Endothelial cell of umbilical vein (primary cell): ENCODE results near the gene RPS6KA1. TPM values are rescaled to one million over a fixed set of nuclear protein-coding genes. Genes with fewer than 3 reads are reported as not detected.

Source experiments
- BruUV-seq: library from RNA; stranded (reverse); fragments of 400-500 nt; replicated peaks from 2 replicates; lab custom pipeline; 2021; lab: Mats Ljungman, UMichigan
- CTCF ChIA-PET: fragments of 300-600, 350-600 bp; sonication (Branson Sonifier 250); formaldehyde crosslinking; loops from one replicate; lab custom pipeline; 2021; ENCODE audit warnings: antibody characterized with exemption, inconsistent platforms; lab: Charles Lee
- POLR2A ChIA-PET: fragments of 300-600, 350-600 bp; sonication (Branson Sonifier 250); formaldehyde crosslinking; loops from one replicate; lab custom pipeline; 2021; ENCODE audit warnings: antibody characterized with exemption, inconsistent platforms; lab: Charles Lee
- DNase-seq: peaks from one replicate; pipeline ENCODE4 v3.0.0-alpha.2; 2011; ENCODE audit warnings: low read depth, low spot score
- FAIRE-seq: peaks from 2 replicates; lab custom pipeline; 2011; peaks lifted over from hg19 to GRCh38; lab: Jason Lieb, UNC
- H2AFZ ChIP-seq: 2 replicates; pipeline ENCODE4 v1.6.0; 2012; ENCODE audit warnings: low read depth, low read length, control low read depth, inconsistent platforms
- H3K27ac ChIP-seq: 2 replicates; pipeline ENCODE4 v1.5.1; 2011; ENCODE audit warnings: low read depth, mild to moderate bottlenecking, control low read depth, low read length, moderate library complexity; ENCODE audit not compliant: insufficient read depth
- H3K27me3 ChIP-seq, 2 experiments: 2 replicates each; pipeline versions ENCODE4 v1.6.0 to v1.6.1; 2011; ENCODE audit warnings: low read length in 2 of 2, mixed read lengths in 1 of 2; ENCODE audit not compliant: control insufficient read depth in 2 of 2, insufficient read depth in 2 of 2
- H3K36me3 ChIP-seq, 2 experiments: 2 replicates in 1 of 2; 3 replicates in 1 of 2; pipeline ENCODE4 v1.5.1; 2011; ENCODE audit warnings: low read length in 2 of 2, mild to moderate bottlenecking in 1 of 2, moderate library complexity in 1 of 2; ENCODE audit not compliant: control insufficient read depth in 2 of 2, insufficient read depth in 2 of 2; ENCODE audit errors: extremely low read depth in 1 of 2
- H3K4me1 ChIP-seq: 3 replicates; pipeline ENCODE4 v1.5.1; 2011; ENCODE audit warnings: mild to moderate bottlenecking, low read length; ENCODE audit not compliant: control insufficient read depth, insufficient read depth; ENCODE audit errors: extremely low read depth
- H3K4me2 ChIP-seq: 2 replicates; pipeline ENCODE4 v1.6.1; 2011; ENCODE audit warnings: low read length, control low read depth, mixed read lengths; ENCODE audit not compliant: insufficient read depth
- H3K4me3 ChIP-seq, 3 experiments: fragments of 200-600 bp in 1 of 3; sonication (generic), shearing (Covaris generic) in 1 of 3; replicated peaks in 1 of 3; 2 replicates each; pipeline ENCODE4 v1.5.1; 2011 to 2016; ENCODE audit warnings: control low read depth in 3 of 3, low read length in 3 of 3, mild to moderate bottlenecking in 2 of 3, inconsistent platforms in 1 of 3, low read depth in 1 of 3, moderate library complexity in 1 of 3; ENCODE audit not compliant: insufficient read depth in 1 of 3
- H3K79me2 ChIP-seq: 2 replicates; pipeline ENCODE4 v1.6.0; 2012; ENCODE audit warnings: low read length, inconsistent platforms; ENCODE audit not compliant: control insufficient read depth, insufficient read depth
- H3K9ac ChIP-seq: replicated peaks from 2 replicates; pipeline ENCODE3; 2011; ENCODE audit warnings: low read length, control low read depth; ENCODE audit not compliant: insufficient read depth; ENCODE audit errors: extremely low read depth
- H3K9me1 ChIP-seq: replicated peaks from 3 replicates; pipeline ENCODE4 v1.6.0; 2011; ENCODE audit warnings: mild to moderate bottlenecking, low read length; ENCODE audit not compliant: control insufficient read depth, insufficient read depth; ENCODE audit errors: extremely low read depth
- H3K9me3 ChIP-seq: replicated peaks from 2 replicates; pipeline ENCODE4 v1.5.1; 2012; ENCODE audit warnings: low read length, inconsistent platforms; ENCODE audit not compliant: control insufficient read depth, insufficient read depth
- H4K20me1 ChIP-seq: replicated peaks from 2 replicates; pipeline ENCODE3; 2011; ENCODE audit warnings: mild to moderate bottlenecking, low read length; ENCODE audit not compliant: control insufficient read depth, insufficient read depth; ENCODE audit errors: extremely low read depth
- EZH2 ChIP-seq: IDR thresholded peaks from 2 replicates; pipeline ENCODE4 v1.6.1; 2012; ENCODE audit warnings: borderline replicate concordance, low read depth, mild to moderate bottlenecking, moderate library complexity, low read length, inconsistent platforms; ENCODE audit not compliant: severe bottlenecking
- FOS ChIP-seq: IDR thresholded peaks from 2 replicates; pipeline ENCODE4 v1.6.1; 2011; ENCODE audit warnings: mild to moderate bottlenecking, low read length, moderate library complexity, borderline replicate concordance; ENCODE audit not compliant: insufficient read depth
- GATA2 ChIP-seq: IDR thresholded peaks from 2 replicates; pipeline ENCODE4 v1.7.0; 2011; ENCODE audit warnings: low read depth, mild to moderate bottlenecking, moderate library complexity, mixed read lengths, low read length; ENCODE audit not compliant: insufficient read length, insufficient read depth
- JUN ChIP-seq: IDR thresholded peaks from 2 replicates; pipeline ENCODE4 v1.6.1; 2011; ENCODE audit warnings: borderline replicate concordance, low read depth; ENCODE audit not compliant: insufficient read length, insufficient read depth
- POLR2A ChIP-seq: IDR thresholded peaks from 2 replicates; pipeline ENCODE4 v1.6.1; 2012; ENCODE audit warnings: low read depth, mild to moderate bottlenecking, control low read depth, low read length
- POLR2AphosphoS5 ChIP-seq: IDR thresholded peaks from 2 replicates; pipeline ENCODE4 v1.6.1; 2012; ENCODE audit warnings: low read depth, mild to moderate bottlenecking, control low read depth, low read length, moderate library complexity; ENCODE audit not compliant: insufficient read depth
- dilution Hi-C: fragments of 300-500 bp; cut with MboI; formaldehyde crosslinking; loops from one replicate; pipeline ENCODE4 v1.15.0; 2019; ENCODE audit warnings: low sequenced_read_pairs; ENCODE audit not compliant: extremely low pct_ligation_motif_present
- intact Hi-C: fragments of 100-400 bp; cut with micrococcal nuclease; formaldehyde crosslinking; loops from one replicate; pipeline ENCODE4 v1.10.0; 2022
- polyA plus RNA-seq, 4 experiments: library from polyadenylated mRNA; depleted of rRNA in 3 of 4; stranded (reverse) in 3 of 4; unstranded in 1 of 4; fragments of >200 nt; gene quantifications; 2 replicates each; pipeline versions ENCODE4 v1.2.1 to v1.2.3, GENCODE V29; 2011 to 2012; ENCODE audit warnings: missing spikeins in 1 of 4
- total RNA-seq: library from RNA; stranded (reverse); gene quantifications from 2 replicates; pipeline ENCODE4 v1.2.3, GENCODE V29; 2021
- TF ChIP-seq, protein P1 (sequence below): IDR thresholded peaks from 2 replicates; pipeline ENCODE4 v1.6.1; 2011; ENCODE audit not compliant: insufficient read depth, insufficient read length
- TF ChIP-seq, protein P2 (sequence below), 2 donors: IDR thresholded peaks; 1 replicate in 1 of 2; 2 replicates in 1 of 2; pipeline ENCODE4 v1.5.1; 2011; ENCODE audit warnings: low read length in 2 of 2, mild to moderate bottlenecking in 2 of 2, moderate library complexity in 2 of 2, control low read depth in 1 of 2, inconsistent platforms in 1 of 2, low read depth in 1 of 2; ENCODE audit not compliant: insufficient read depth in 1 of 2; ENCODE audit errors: extremely low read depth in 1 of 2

Gene RPS6KA1
- total and polyA plus RNA-seq, 2 donors (not counting 3 experiments of a cell fraction or from before 2014, with no cell fraction given): 6.7 to 15.5 TPM

DNA sequence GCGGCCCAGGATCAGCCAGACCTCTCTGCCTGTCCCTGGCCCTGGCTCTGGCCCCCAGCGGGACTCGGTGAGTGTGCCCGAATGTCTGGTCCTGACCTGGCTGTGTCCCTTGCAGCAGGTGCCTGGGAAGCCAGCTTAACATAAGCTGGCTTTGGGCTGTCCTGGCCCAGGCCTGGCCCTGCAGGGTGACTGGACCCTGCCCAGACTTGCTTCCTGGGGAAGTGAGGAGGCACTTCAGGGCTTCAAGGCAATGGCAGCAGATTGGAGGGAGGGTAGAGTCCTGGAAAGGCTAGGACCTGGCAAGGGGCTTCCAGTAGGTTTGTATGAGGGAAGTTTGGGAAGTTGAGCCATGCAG lies 16.4 kb downstream of the RPS6KA1 start:
- Histone ChIP-seq H3K79me2 (no peaks in the 10 kb centered on the region), H3K27ac (no peak overlapping the region), H3K9ac (no peak overlapping the region), H2AFZ (no peak overlapping the region), H3K4me1 (peaks cover 2% of the 10 kb centered on the region), H3K27me3 (no peaks in the 10 kb centered on the region), H4K20me1 (no peaks in the 10 kb centered on the region), H3K4me2 (no peak overlapping the region), H3K4me3 (no peak overlapping the region), H3K36me3 (no peaks in the 10 kb centered on the region), H3K9me1 (no peaks in the 10 kb centered on the region), H3K9me3 (no peaks in the 10 kb centered on the region)
- FAIRE-seq: no peak
- ChIA-PET CTCF (no interaction called here), POLR2A (no interaction called here)
- no peak for TF ChIP-seq EZH2
- TF ChIP-seq POLR2A: no peak
- intact Hi-C loops: no loop called here
- dilution Hi-C loops: no loop called here
- BruUV-seq: no TSS peak
- DNase-seq: no peak

DNA sequence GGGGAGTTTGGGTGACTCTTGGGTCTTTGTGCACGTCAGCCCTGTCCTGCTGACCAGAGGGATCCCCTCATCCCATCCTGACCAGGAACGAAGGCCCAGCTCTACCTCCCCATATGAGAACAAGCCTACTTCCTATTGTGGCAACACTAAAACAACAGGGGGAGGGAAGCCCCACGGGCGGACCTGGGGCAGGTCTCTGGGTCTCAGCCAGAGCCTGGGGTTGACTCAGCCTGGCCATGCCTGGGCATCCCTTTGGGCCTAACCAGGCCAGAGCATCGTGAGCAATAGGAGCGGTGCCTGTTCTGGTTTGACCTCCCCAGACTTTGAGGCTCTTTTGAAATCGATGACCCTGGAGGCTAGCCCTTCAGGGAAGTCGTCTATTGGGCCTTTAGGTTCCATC lies 16.8 kb downstream of the RPS6KA1 start:
- H3K9me1 ChIP-seq: no peaks in the 10 kb centered on the region
- intact Hi-C loops: no loop called here
- FAIRE-seq: no peak
- no peak overlapping the region for H2AFZ ChIP-seq
- no peaks in the 10 kb centered on the region for H3K9me3 ChIP-seq
- H3K4me1 ChIP-seq: peaks cover 2% of the 10 kb centered on the region
- H3K4me3 ChIP-seq: no peak overlapping the region
- POLR2A ChIA-PET: no interaction called here
- H3K27me3 ChIP-seq: no peaks in the 10 kb centered on the region
- TF ChIP-seq, protein P1, sequence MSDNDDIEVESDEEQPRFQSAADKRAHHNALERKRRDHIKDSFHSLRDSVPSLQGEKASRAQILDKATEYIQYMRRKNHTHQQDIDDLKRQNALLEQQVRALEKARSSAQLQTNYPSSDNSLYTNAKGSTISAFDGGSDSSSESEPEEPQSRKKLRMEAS: no peak
- no peak for TF ChIP-seq EZH2
- no peak for TF ChIP-seq FOS
- TF ChIP-seq, protein P2, sequence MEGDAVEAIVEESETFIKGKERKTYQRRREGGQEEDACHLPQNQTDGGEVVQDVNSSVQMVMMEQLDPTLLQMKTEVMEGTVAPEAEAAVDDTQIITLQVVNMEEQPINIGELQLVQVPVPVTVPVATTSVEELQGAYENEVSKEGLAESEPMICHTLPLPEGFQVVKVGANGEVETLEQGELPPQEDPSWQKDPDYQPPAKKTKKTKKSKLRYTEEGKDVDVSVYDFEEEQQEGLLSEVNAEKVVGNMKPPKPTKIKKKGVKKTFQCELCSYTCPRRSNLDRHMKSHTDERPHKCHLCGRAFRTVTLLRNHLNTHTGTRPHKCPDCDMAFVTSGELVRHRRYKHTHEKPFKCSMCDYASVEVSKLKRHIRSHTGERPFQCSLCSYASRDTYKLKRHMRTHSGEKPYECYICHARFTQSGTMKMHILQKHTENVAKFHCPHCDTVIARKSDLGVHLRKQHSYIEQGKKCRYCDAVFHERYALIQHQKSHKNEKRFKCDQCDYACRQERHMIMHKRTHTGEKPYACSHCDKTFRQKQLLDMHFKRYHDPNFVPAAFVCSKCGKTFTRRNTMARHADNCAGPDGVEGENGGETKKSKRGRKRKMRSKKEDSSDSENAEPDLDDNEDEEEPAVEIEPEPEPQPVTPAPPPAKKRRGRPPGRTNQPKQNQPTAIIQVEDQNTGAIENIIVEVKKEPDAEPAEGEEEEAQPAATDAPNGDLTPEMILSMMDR (IDR thresholded peaks at IDR 0.05; ENCODE audit: extremely low read depth in 1 of 2, insufficient read depth in 1 of 2, low read depth in 1 of 2, low read length in 2 of 2): no peak
- no peak for TF ChIP-seq JUN
- no peak for TF ChIP-seq POLR2AphosphoS5
- TF ChIP-seq GATA2: no peak
- no peak for TF ChIP-seq POLR2A
- H3K36me3 ChIP-seq: no peaks in the 10 kb centered on the region
- dilution Hi-C loops: no loop called here
- no peak overlapping the region for H3K4me2 ChIP-seq
- BruUV-seq: no TSS peak
- no peaks in the 10 kb centered on the region for H4K20me1 ChIP-seq
- H3K79me2 ChIP-seq: no peaks in the 10 kb centered on the region
- no peak overlapping the region for H3K9ac ChIP-seq
- CTCF ChIA-PET: interaction anchor here (2.9 kb wide), 1 partner anchor 8 kb away, joined by 12 read pairs; no protein-coding TSS in a partner anchor
- no peak overlapping the region for H3K27ac ChIP-seq
- DNase-seq: no peak
